ENCODE measurements around the gene CENPE.

CENPE gene

GRCh38 chr4:103076747-103077347 lies 121.3 kb downstream of the CENPE start, which contains the start of gene SLC9B2:
TSS of gene SLC9B2 (minus strand) at chr4:103076761. CDS start at chr4:103067550, 9,211 bp downstream.
- Histone ChIP-seq H3K4me3 (peak within 1 kb of the TSS; percentile 84), H3K27ac (peak within 1 kb of the TSS; percentile 32; the same call in 1 of the 2 replicates), H3K9ac (ENCODE audit: insufficient read length) (peak within 1 kb of the TSS; percentile 85), H3K9me3 (ENCODE audit: low read depth, low read length) (no peaks in the 10 kb centered on the region), H3K36me3 (ENCODE audit: insufficient read depth, low read length) (no peaks in the 10 kb centered on the region)
- DNase-seq (ENCODE audit: low read depth, low spot score), result no peak
- TF ChIP-seq POLR2AphosphoS5 (IDR thresholded peaks at IDR 0.05; ENCODE audit: borderline replicate concordance, low read depth, low read length), result no peak
- no peak for TF ChIP-seq FOXP2 (optimal IDR thresholded peaks at IDR 0.05; ENCODE audit: control extremely low read depth, extremely low read length, insufficient read depth)
- TF ChIP-seq EZH2 (IDR thresholded peaks at IDR 0.05), result no peak

GRCh38 chr4:103075894-103076746 lies 122.0 kb downstream of the CENPE start:
- H3K4me3 ChIP-seq, result peak overlapping the region; percentile 84
- no peak for DNase-seq (ENCODE audit: low read depth, low spot score)
- H3K36me3 ChIP-seq (ENCODE audit: insufficient read depth, low read length), result no peaks in the 10 kb centered on the region
- H3K9me3 ChIP-seq (ENCODE audit: low read depth, low read length), result no peaks in the 10 kb centered on the region
- TF ChIP-seq POLR2AphosphoS5 (IDR thresholded peaks at IDR 0.05; ENCODE audit: borderline replicate concordance, low read depth, low read length) (peak; percentile 52), EZH2 (IDR thresholded peaks at IDR 0.05) (no peak)
- H3K27ac ChIP-seq, result peak overlapping the region; percentile 32; the same call in 1 of the 2 replicates
- peak overlapping the region; percentile 85 for H3K9ac ChIP-seq (ENCODE audit: insufficient read length)

- no peaks in the 10 kb centered on the region for H3K36me3 ChIP-seq (ENCODE audit: insufficient read depth, low read length)
- no peak for DNase-seq (ENCODE audit: low read depth, low spot score)
- no peak for TF ChIP-seq POLR2AphosphoS5 (IDR thresholded peaks at IDR 0.05; ENCODE audit: borderline replicate concordance, low read depth, low read length)
- no peaks in the 10 kb centered on the region for H3K9me3 ChIP-seq (ENCODE audit: low read depth, low read length)
- peak overlapping the region; percentile 85 for H3K9ac ChIP-seq (ENCODE audit: insufficient read length)
- peak overlapping the region; percentile 84 for H3K4me3 ChIP-seq
- H3K27ac ChIP-seq, result no peak overlapping the region
Measured at GRCh38 chr4:103075435-103075893, 122.7 kb downstream of the CENPE start.

- Histone ChIP-seq H3K36me3 (ENCODE audit: insufficient read depth, low read length) (no peaks in the 10 kb centered on the region), H3K9ac (ENCODE audit: insufficient read length) (peak overlapping the region; percentile 85), H3K4me3 (peak overlapping the region; percentile 84), H3K9me3 (ENCODE audit: low read depth, low read length) (no peaks in the 10 kb centered on the region), H3K27ac (no peak overlapping the region)
- no peak for TF ChIP-seq EZH2 (IDR thresholded peaks at IDR 0.05)
- no peak for TF ChIP-seq FOXP2 (optimal IDR thresholded peaks at IDR 0.05; ENCODE audit: control extremely low read depth, extremely low read length, insufficient read depth)
- no peak for TF ChIP-seq POLR2AphosphoS5 (IDR thresholded peaks at IDR 0.05; ENCODE audit: borderline replicate concordance, low read depth, low read length)
- DNase-seq (ENCODE audit: low read depth, low spot score), result no peak
Measured at GRCh38 chr4:103074744-103075434, 123.3 kb downstream of the CENPE start.

- Histone ChIP-seq H3K9me3 (ENCODE audit: low read depth, low read length) (no peaks in the 10 kb centered on the region), H3K27ac (no peak overlapping the region), H3K36me3 (ENCODE audit: insufficient read depth, low read length) (no peaks in the 10 kb centered on the region), H3K9ac (ENCODE audit: insufficient read length) (no peak overlapping the region), H3K4me3 (no peak overlapping the region)
- no peak for DNase-seq (ENCODE audit: low read depth, low spot score)
- no peak for TF ChIP-seq EZH2 (IDR thresholded peaks at IDR 0.05)
- no peak for TF ChIP-seq FOXP2 (optimal IDR thresholded peaks at IDR 0.05; ENCODE audit: control extremely low read depth, extremely low read length, insufficient read depth)
- no peak for TF ChIP-seq POLR2AphosphoS5 (IDR thresholded peaks at IDR 0.05; ENCODE audit: borderline replicate concordance, low read depth, low read length)
Measured at GRCh38 chr4:103073792-103074438, 124.2 kb downstream of the CENPE start.

- no peaks in the 10 kb centered on the region for H3K9me3 ChIP-seq (ENCODE audit: low read depth, low read length)
- no peak overlapping the region for H3K4me3 ChIP-seq
- H3K9ac ChIP-seq (ENCODE audit: insufficient read length), result no peak overlapping the region
- no peak for DNase-seq (ENCODE audit: low read depth, low spot score)
- peaks cover 16% of the 10 kb centered on the region for H3K36me3 ChIP-seq (ENCODE audit: insufficient read depth, low read length)
- H3K27ac ChIP-seq, result no peak overlapping the region
- TF ChIP-seq FOXP2 (optimal IDR thresholded peaks at IDR 0.05; ENCODE audit: control extremely low read depth, extremely low read length, insufficient read depth), result no peak
- TF ChIP-seq POLR2AphosphoS5 (IDR thresholded peaks at IDR 0.05; ENCODE audit: borderline replicate concordance, low read depth, low read length), result no peak
- no peak for TF ChIP-seq EZH2 (IDR thresholded peaks at IDR 0.05)
Measured at GRCh38 chr4:103067841-103068547, 130.1 kb downstream of the CENPE start.

GRCh38 chr4:103060453-103061148 lies 137.5 kb downstream of the CENPE start:
- H3K9me3 ChIP-seq (ENCODE audit: low read depth, low read length), result no peaks in the 10 kb centered on the region
- H3K36me3 ChIP-seq (ENCODE audit: insufficient read depth, low read length), result peaks cover 14% of the 10 kb centered on the region
- H3K27ac ChIP-seq, result no peak overlapping the region
- H3K9ac ChIP-seq (ENCODE audit: insufficient read length), result no peak overlapping the region
- DNase-seq (ENCODE audit: low read depth, low spot score), result no peak
- TF ChIP-seq EZH2 (IDR thresholded peaks at IDR 0.05) (no peak), FOXP2 (optimal IDR thresholded peaks at IDR 0.05; ENCODE audit: control extremely low read depth, extremely low read length, insufficient read depth) (no peak), POLR2AphosphoS5 (IDR thresholded peaks at IDR 0.05; ENCODE audit: borderline replicate concordance, low read depth, low read length) (no peak)
- H3K4me3 ChIP-seq, result no peak overlapping the region

All from SK-N-MC (cell line).